ENCODE data around the gene ACAD10. TPM values are rescaled to one million over a fixed set of nuclear protein-coding genes. Genes with fewer than 3 reads are reported as not detected.

Gene ACAD10
- total and polyA plus RNA-seq, 2 of the 13 experiments (the other 11 are each of a cell fraction or from before 2014, with no cell fraction given): 15.2 to 16.3 TPM

DNA sequence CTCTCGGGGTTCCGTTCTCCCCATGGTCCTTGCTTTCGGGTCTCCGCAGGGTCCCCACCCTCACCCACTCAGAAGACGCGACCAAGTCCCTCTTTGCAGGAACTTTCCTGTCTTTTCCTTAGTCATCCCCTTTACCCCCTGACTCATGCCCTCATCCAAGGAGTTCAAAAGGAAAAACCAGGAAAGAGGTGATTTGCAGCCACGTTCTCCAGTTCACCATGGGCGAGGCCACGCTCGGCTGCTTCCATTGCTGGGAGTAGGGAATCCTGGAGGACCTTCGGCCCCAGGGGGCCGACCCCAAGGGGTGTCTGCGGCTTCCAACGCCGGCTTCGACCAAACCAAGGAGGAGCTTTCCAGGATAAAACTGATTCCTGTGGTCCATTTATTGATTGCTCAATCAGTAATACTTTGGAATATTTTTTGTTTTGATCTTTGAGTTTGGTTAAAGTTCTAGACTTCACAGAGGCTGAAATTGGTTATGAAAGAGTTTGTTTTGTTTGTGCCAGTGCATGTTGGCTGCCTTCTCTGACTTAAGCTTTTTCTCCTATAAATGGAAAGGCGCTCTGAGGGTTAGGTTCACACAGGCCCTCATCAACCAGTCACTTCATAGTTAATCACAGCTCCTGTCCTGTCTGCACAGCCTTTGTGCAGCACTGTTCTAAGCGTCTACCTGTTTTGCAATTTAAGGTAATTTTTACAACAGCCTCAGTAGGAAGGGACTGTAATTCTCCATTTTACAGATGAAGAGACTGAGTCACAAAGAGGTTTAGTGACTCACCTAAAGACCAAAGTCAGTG is 81.7 kb downstream of the ACAD10 start:
- peak; percentile 52 for FAIRE-seq
- Histone ChIP-seq H3K9ac (ENCODE audit: insufficient read depth, low read depth, low read length) (peak overlapping the region; percentile 80), H3K4me3 (replicated peaks in 1 of 3; ENCODE audit: insufficient read depth in 1 of 3, low read depth in 2 of 3, low read length in 3 of 3) (peak overlapping the region; percentile 79 to 92 (median 80)), H3K9me3 (ENCODE audit: low read length) (no peaks in the 10 kb centered on the region), H3K27me3 (ENCODE audit: control insufficient read depth in 1 of 2, insufficient read depth in 2 of 2, low read length in 2 of 2) (no peaks in the 10 kb centered on the region; a peak in 1 of 5 replicates), H2AFZ (ENCODE audit: low read length) (no peak overlapping the region), H3K4me1 (ENCODE audit: insufficient read depth, low read length) (peaks cover 55% of the 10 kb centered on the region), H3K36me3 (replicated peaks in 1 of 2; ENCODE audit: control insufficient read depth in 1 of 2, insufficient read depth in 2 of 2, low read length in 2 of 2) (no peaks in the 10 kb centered on the region; a peak in 1 of 5 replicates), H3K27ac (ENCODE audit: extremely low read length, insufficient read depth, low read length) (peak overlapping the region; percentile 74), H3K4me2 (ENCODE audit: low read depth, low read length) (peak overlapping the region; percentile 81), H3K79me2 (ENCODE audit: insufficient read depth, low read length) (peaks cover 45% of the 10 kb centered on the region), H4K20me1 (ENCODE audit: insufficient read depth, low read length) (0 out of 2 replicates have a peak, but pooled peaks cover 4% of the 10 kb centered on the region)
- peak; percentile 31 for DNase-seq (ENCODE audit: low spot score)
- ChIA-PET POLR2A (interaction anchor here (0.8 to 6.7 kb wide), 12 partner anchors 10 to 168 kb away, joined by 3 to 94 read pairs (median 4); partner anchors contain the start of genes ATXN2 and BRAP), CTCF (ENCODE audit: low intra/inter-chr PET ratio, low total read pairs) (interaction anchor here (0.8 kb wide), 1 partner anchor 46 kb away, joined by 3 read pairs; no protein-coding TSS in a partner anchor)
- intact Hi-C loops (cut with micrococcal nuclease; ENCODE audit: unreplicated experiment) (no loop called here), in situ Hi-C loops (cut with HindIII; ENCODE audit: extremely low pct_ligation_motif_present, low pct_unique_long_range_greater_than_20kb) (no loop called here)
- peak; percentile 62 for ATAC-seq
- no TSS peak for BruUV-seq (replicated peaks)
- WGBS (ENCODE audit: low lambda C conversion rate): 3% methylated on average over 18 of the region's 18 CpGs
- TF ChIP-seq, protein P1, sequence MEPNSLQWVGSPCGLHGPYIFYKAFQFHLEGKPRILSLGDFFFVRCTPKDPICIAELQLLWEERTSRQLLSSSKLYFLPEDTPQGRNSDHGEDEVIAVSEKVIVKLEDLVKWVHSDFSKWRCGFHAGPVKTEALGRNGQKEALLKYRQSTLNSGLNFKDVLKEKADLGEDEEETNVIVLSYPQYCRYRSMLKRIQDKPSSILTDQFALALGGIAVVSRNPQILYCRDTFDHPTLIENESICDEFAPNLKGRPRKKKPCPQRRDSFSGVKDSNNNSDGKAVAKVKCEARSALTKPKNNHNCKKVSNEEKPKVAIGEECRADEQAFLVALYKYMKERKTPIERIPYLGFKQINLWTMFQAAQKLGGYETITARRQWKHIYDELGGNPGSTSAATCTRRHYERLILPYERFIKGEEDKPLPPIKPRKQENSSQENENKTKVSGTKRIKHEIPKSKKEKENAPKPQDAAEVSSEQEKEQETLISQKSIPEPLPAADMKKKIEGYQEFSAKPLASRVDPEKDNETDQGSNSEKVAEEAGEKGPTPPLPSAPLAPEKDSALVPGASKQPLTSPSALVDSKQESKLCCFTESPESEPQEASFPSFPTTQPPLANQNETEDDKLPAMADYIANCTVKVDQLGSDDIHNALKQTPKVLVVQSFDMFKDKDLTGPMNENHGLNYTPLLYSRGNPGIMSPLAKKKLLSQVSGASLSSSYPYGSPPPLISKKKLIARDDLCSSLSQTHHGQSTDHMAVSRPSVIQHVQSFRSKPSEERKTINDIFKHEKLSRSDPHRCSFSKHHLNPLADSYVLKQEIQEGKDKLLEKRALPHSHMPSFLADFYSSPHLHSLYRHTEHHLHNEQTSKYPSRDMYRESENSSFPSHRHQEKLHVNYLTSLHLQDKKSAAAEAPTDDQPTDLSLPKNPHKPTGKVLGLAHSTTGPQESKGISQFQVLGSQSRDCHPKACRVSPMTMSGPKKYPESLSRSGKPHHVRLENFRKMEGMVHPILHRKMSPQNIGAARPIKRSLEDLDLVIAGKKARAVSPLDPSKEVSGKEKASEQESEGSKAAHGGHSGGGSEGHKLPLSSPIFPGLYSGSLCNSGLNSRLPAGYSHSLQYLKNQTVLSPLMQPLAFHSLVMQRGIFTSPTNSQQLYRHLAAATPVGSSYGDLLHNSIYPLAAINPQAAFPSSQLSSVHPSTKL (CRISPR knock-in tag; IDR thresholded peaks at IDR 0.05): no peak
- no peak for TF ChIP-seq MIXL1 (CRISPR knock-in tag; IDR thresholded peaks at IDR 0.05)
- TF ChIP-seq MXI1 (IDR thresholded peaks at IDR 0.05; ENCODE audit: borderline replicate concordance, low read depth, low read length): no peak
- peak; percentile 80; the same call in 1 of the 2 replicates for TF ChIP-seq ZNF572 (CRISPR knock-in tag; IDR thresholded peaks at IDR 0.05)
- TF ChIP-seq KDM5B (CRISPR knock-in tag; IDR thresholded peaks at IDR 0.05; ENCODE audit: borderline replicate concordance): no peak
- no peak for TF ChIP-seq KIAA2018 (CRISPR knock-in tag; IDR thresholded peaks at IDR 0.05; ENCODE audit: borderline replicate concordance)
- TF ChIP-seq ZNF816 (CRISPR knock-in tag; IDR thresholded peaks at IDR 0.05; ENCODE audit: borderline replicate concordance): 0 out of 2 replicates have a peak, but pooled peaks have one; percentile 8
- TF ChIP-seq ZSCAN30 (CRISPR knock-in tag; IDR thresholded peaks at IDR 0.05): no peak
- 0 out of 2 replicates have a peak, but pooled peaks have one; percentile 5 for TF ChIP-seq KAT7 (CRISPR knock-in tag; IDR thresholded peaks at IDR 0.05; ENCODE audit: borderline replicate concordance)
- TF ChIP-seq ZNF143 (CRISPR knock-in tag; IDR thresholded peaks at IDR 0.05): no peak
- no peak for TF ChIP-seq POGZ (CRISPR knock-in tag; IDR thresholded peaks at IDR 0.05)

All from HepG2 (cell line).